Measurements from ENCODE around the gene PRKAR2A. TPM values are rescaled to one million over a fixed set of nuclear protein-coding genes. Genes with fewer than 3 reads are reported as not detected.
"Not testable (repeated sequence)": the region's sequence is repeated elsewhere in the genome, so short reads cannot be mapped to it uniquely, and the experiment has no call there.

Gene PRKAR2A
- total RNA-seq, 1 experiment from 2014 or later, result 85.4 TPM

GRCh38 chr3:48797626-48798025 is 50.0 kb downstream of the PRKAR2A start:
- in situ Hi-C loops (cut with HindIII; ENCODE audit: low pct_unique_long_range_greater_than_20kb, low sequenced_read_pairs), result no loop called here
- TF ChIP-seq SIN3A (IDR thresholded peaks at IDR 0.05; ENCODE audit: borderline replicate concordance, insufficient read depth, low read depth, low read length), result no peak
- DNase-seq (ENCODE audit: low read depth, low spot score), result no peak
- ChIA-PET CTCF (no interaction called here), POLR2A (no interaction called here)
- Histone ChIP-seq H3K36me3 (ENCODE audit: control insufficient read depth, insufficient read depth, low read length) (no peaks in the 10 kb centered on the region), H3K4me3 (ENCODE audit: low read depth in 2 of 2, low read length in 2 of 2) (no peak overlapping the region), H3K27ac (ENCODE audit: low read length) (no peak overlapping the region), H3K27me3 (ENCODE audit: control insufficient read depth, insufficient read depth, low read length) (no peaks in the 10 kb centered on the region), H3K9me3 (ENCODE audit: control insufficient read depth, insufficient read depth, low read depth, low read length) (no peaks in the 10 kb centered on the region), H3K4me1 (ENCODE audit: control insufficient read depth, insufficient read depth, low read length) (no peaks in the 10 kb centered on the region)
- no TSS peak for BruUV-seq (replicated peaks)
- intact Hi-C loops (cut with micrococcal nuclease; ENCODE audit: unreplicated experiment), result no loop called here
- no peak for ATAC-seq

GRCh38 chr3:48795997-48796732 is 51.5 kb downstream of the PRKAR2A start:
- H3K4me3 ChIP-seq (ENCODE audit: low read depth in 2 of 2, low read length in 2 of 2), result no peak overlapping the region
- in situ Hi-C loops (cut with HindIII; ENCODE audit: low pct_unique_long_range_greater_than_20kb, low sequenced_read_pairs), result no loop called here
- intact Hi-C loops (cut with micrococcal nuclease; ENCODE audit: unreplicated experiment), result no loop called here

GRCh38 chr3:48793484-48793883 is 54.2 kb downstream of the PRKAR2A start:
- CTCF ChIA-PET; H3K27ac ChIP-seq (ENCODE audit: low read length); ATAC-seq; POLR2A ChIA-PET; H3K4me3 ChIP-seq (ENCODE audit: low read depth in 2 of 2, low read length in 2 of 2); H3K4me1 ChIP-seq (ENCODE audit: control insufficient read depth, insufficient read depth, low read length); BruUV-seq (replicated peaks); H3K36me3 ChIP-seq (ENCODE audit: control insufficient read depth, insufficient read depth, low read length); intact Hi-C loops (cut with micrococcal nuclease; ENCODE audit: unreplicated experiment); H3K27me3 ChIP-seq (ENCODE audit: control insufficient read depth, insufficient read depth, low read length); H3K9me3 ChIP-seq (ENCODE audit: control insufficient read depth, insufficient read depth, low read depth, low read length); DNase-seq (ENCODE audit: low read depth, low spot score); in situ Hi-C loops (cut with HindIII; ENCODE audit: low pct_unique_long_range_greater_than_20kb, low sequenced_read_pairs): not testable (repeated sequence)

More at GRCh38 chr3:48795997-48796732, 51.5 kb downstream of the PRKAR2A start:
- Histone ChIP-seq H3K36me3 (ENCODE audit: control insufficient read depth, insufficient read depth, low read length) (no peaks in the 10 kb centered on the region), H3K9me3 (ENCODE audit: control insufficient read depth, insufficient read depth, low read depth, low read length) (no peaks in the 10 kb centered on the region), H3K27me3 (ENCODE audit: control insufficient read depth, insufficient read depth, low read length) (no peaks in the 10 kb centered on the region), H3K27ac (ENCODE audit: low read length) (no peak overlapping the region), H3K4me1 (ENCODE audit: control insufficient read depth, insufficient read depth, low read length) (no peaks in the 10 kb centered on the region)
- TF ChIP-seq SIN3A (IDR thresholded peaks at IDR 0.05; ENCODE audit: borderline replicate concordance, insufficient read depth, low read depth, low read length) (no peak), POLR2AphosphoS5 (IDR thresholded peaks at IDR 0.05; ENCODE audit: low read depth, low read length) (no peak), TCF7L2 (IDR thresholded peaks at IDR 0.05; ENCODE audit: low read depth, low read length) (no peak), REST (IDR thresholded peaks at IDR 0.05; ENCODE audit: insufficient read depth in 1 of 2, low read depth in 2 of 2, low read length in 1 of 2) (no peak)
- TF ChIP-seq, protein P1, sequence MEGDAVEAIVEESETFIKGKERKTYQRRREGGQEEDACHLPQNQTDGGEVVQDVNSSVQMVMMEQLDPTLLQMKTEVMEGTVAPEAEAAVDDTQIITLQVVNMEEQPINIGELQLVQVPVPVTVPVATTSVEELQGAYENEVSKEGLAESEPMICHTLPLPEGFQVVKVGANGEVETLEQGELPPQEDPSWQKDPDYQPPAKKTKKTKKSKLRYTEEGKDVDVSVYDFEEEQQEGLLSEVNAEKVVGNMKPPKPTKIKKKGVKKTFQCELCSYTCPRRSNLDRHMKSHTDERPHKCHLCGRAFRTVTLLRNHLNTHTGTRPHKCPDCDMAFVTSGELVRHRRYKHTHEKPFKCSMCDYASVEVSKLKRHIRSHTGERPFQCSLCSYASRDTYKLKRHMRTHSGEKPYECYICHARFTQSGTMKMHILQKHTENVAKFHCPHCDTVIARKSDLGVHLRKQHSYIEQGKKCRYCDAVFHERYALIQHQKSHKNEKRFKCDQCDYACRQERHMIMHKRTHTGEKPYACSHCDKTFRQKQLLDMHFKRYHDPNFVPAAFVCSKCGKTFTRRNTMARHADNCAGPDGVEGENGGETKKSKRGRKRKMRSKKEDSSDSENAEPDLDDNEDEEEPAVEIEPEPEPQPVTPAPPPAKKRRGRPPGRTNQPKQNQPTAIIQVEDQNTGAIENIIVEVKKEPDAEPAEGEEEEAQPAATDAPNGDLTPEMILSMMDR (IDR thresholded peaks at IDR 0.05), result no peak
- ATAC-seq (no peak), DNase-seq (ENCODE audit: low read depth, low spot score) (no peak)
- ChIA-PET CTCF (no interaction called here), POLR2A (interaction anchor here (0.6 to 0.7 kb wide), 3 partner anchors 60 to 674 kb away, joined by 3 to 9 read pairs (median 5); partner anchors contain the start of gene DAG1)
- BruUV-seq (replicated peaks), result no TSS peak

All from Panc1 (cell line).